NOMO-1 treated with DMSO at 0.1 percent for 48 hours (cell line): ENCODE measurements around the gene FAM204A.

Experiments used
- DNase-seq: peaks from one replicate; lab custom pipeline; 2025; ENCODE audit not compliant: unreplicated experiment; lab: John Stamatoyannopoulos, UW

The FAM204A gene

GRCh38 chr10:118341791-118342637 is at the start of gene FAM204A:
Gene FAM204A (minus strand): TSS chr10:118342324. CDS start chr10:118336415, 5,909 bp downstream.
- peak; percentile 91 for DNase-seq

DNA sequence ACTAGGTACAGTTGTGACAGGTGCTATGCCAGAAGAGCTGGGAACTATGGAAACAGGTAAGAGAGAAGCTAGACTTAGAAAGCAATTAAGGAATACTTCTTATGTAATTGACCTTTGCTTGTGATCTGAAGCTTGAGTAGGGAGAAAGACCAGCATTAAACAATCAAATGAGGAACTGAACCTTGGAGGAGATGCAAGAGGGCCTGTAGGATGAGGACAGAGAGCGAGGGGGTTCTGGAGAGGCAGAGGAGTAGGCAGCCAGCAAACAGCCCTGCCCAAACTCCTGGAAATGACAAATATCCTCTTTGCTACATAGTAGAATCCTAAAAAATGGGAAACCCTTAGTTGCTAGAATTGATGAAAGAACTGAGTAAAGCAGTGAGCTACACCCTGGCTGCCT is 41.6 kb upstream of the FAM204A start:
- peak; percentile 23 for DNase-seq

DNA sequence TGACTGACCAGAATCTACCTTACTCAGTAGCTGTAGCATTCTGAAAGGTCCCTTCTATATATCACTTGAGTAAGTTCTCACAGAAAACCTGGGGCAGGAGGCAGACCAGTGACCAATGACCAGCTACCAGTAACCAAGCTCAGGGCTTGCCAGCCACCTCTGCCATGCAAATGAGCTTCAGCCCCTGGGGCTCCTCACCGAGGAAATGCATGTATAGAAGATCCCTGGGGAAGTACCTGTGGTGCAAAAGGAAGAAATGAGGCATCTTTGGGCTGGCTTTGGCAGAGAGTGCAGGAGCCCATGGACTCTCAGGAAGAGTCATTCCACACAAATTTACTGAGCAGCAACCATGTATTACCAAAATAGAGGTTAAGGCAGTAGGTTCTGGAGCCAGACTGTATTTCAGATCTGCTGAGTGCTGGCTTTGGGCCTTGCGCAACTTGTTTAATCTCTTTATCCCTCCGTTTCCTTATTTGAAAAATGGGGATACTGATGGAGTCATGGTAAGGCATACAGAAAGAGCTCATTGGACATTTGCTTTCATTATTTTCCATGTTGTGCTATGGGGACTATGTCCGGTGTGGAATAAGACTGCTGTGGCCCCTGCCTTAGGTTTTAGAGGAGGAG is 41.1 kb upstream of the FAM204A start:
- DNase-seq, result no peak

GRCh38 chr10:118374404-118374803 is 32.3 kb upstream of the FAM204A start:
- no peak for DNase-seq

DNA sequence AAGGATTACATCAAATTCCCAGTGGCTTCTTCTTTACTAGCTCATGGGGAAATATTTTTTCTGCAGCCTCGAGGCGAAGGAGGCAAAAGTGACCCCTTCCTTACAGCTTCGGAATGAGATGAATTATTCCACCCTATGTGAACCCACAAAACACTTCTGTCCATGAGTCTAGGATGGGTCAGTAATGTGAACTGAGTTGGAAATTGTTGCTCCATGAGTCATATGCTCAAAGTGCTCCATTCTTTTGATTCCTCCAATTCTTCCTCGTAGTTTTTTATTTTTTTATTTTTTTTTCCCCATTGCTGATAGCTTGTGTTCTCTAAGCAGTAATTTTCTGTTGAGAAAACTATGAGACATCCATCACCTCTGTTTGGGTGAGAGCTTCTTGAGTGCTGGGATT is 31.7 kb upstream of the FAM204A start:
- DNase-seq, result no peak

DNA sequence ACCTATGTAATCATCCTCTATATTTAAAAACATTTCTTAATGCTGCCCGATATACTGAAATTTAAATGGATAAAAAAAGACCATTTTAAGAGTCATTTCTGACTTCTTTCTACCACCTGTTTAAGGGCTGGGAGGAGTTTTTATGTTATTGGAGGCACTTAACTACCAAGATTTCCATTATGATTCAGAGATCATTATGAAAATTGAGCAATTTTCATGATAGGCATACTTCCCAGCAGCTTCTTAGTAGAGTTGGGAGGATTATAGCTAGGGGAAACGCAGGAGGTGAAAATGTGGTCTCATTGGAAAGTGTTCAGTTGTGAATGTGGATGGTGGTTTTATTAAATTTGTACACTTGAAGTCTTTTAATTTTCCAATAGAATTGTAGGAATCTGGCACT is 28.4 kb upstream of the FAM204A start:
- DNase-seq, result no peak

- no peak for DNase-seq
These were observed 27.6 kb upstream of the FAM204A start for GRCh38 chr10:118369641-118370205.

DNA sequence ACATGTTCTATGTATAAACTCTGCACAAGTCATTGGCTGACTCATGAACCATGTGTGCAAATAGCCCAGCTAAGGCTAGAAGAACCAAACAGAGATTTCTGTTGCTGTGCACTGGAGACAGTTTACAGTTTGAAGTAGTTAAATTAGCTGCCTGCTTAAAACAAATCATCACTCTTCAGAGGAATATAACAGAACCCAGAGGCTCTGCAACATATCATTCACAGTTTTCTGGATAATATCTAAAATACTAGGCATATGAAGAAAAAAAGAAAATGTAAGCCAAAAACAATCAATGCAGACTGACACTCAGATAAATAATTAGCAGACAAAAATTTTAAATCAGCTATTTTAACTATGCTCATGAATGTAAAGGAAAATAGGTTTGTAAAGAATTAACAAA is 23.6 kb upstream of the FAM204A start:
- DNase-seq, result no peak

- no peak for DNase-seq
These were observed 20.0 kb upstream of the FAM204A start for GRCh38 chr10:118362103-118362502.

DNA sequence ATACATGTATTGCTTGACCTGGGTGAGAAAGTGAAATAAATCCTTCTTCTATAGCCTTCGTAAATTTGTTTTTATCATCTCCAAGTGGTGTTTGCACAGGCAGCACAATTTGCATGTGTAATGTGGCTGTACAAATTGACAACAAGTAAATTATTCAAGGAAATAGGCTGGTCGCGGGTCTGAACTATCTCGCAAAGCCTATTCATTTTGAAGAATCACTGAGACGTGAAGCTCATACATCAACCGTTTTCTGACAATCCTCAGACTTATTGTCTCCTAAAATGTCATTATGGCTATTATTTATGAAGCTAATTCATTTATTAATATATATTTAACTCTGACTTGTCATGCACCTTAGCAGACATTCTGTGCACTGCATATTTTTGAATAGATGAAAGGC is 16.2 kb upstream of the FAM204A start:
- no peak for DNase-seq

GRCh38 chr10:118357841-118358240 is 15.7 kb upstream of the FAM204A start:
- DNase-seq, result no peak

DNA sequence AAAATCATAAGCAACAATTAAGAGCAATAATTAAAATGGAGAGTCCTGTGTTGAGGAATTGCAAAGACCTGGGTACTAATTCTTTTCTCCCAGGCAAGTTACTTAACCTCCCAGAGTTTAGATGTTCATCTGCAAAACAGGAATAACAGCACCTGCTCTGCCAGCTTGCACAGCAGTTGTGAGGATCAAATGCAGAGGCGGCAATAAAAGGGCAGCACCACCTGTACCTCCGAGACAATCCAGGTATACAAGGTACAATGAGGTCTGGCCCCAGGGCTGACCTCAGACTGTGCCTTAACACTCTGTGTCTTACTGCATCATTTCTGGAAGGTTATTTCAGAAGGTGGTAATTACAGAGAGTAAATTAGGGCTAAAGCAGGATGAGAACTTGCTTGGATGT is 14.5 kb upstream of the FAM204A start:
- DNase-seq, result no peak

- DNase-seq, result no peak
These were observed 13.1 kb upstream of the FAM204A start for GRCh38 chr10:118355234-118355633.

GRCh38 chr10:118349235-118349634 is 7.1 kb upstream of the FAM204A start:
- no peak for DNase-seq

DNA sequence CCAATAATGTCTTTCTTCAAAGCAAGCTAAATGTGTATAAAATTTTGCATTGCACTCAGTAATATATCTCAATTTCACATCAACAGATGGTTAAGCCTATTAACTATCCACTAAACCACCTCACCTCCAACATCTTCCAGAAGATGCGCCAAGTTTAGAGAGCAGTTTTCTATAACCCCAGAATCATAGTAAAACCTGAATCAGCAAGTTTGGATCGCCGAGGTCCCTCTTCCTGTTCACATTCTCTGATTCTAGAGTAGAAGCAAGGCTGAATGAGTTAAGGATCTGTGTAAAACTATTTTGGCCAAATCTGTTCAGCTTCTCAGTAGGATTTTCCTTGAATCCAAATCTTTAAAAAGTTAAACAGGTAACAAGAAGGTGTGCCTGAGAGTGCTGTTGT is 1.4 kb upstream of the FAM204A start:
- no peak for DNase-seq

- DNase-seq, result no peak
These were observed 991 bp upstream of the FAM204A start for GRCh38 chr10:118343115-118343514.

GRCh38 chr10:118342638-118343020 is 505 bp upstream of the FAM204A start:
- no peak for DNase-seq

- DNase-seq, result peak; percentile 62
These were observed 1.6 kb downstream of the FAM204A start for GRCh38 chr10:118340486-118340885.

GRCh38 chr10:118339111-118339510 is 3.0 kb downstream of the FAM204A start:
- DNase-seq, result no peak

GRCh38 chr10:118337356-118337755 is 4.8 kb downstream of the FAM204A start:
- DNase-seq, result no peak

DNA sequence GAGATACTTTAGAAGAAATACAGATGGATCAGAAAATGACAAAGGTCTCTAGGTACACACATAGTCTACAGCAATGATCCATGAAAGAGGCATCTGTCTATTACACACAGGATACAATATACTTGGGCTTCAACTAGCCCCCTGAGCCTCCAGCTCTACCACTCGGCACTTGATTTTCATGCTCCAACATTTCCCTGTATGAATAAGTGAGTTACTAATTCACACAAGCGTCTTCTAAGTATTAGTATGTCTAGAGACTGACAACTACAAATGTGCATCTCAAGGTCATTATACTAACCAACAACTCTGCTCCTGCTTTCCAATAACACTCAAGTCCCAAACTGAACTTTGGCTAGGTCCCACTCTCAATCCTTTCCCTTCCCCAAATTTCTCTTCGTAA is 8.3 kb downstream of the FAM204A start:
- no peak for DNase-seq
